ENCODE results near the gene PRKCH.

PRKCH gene

DNA sequence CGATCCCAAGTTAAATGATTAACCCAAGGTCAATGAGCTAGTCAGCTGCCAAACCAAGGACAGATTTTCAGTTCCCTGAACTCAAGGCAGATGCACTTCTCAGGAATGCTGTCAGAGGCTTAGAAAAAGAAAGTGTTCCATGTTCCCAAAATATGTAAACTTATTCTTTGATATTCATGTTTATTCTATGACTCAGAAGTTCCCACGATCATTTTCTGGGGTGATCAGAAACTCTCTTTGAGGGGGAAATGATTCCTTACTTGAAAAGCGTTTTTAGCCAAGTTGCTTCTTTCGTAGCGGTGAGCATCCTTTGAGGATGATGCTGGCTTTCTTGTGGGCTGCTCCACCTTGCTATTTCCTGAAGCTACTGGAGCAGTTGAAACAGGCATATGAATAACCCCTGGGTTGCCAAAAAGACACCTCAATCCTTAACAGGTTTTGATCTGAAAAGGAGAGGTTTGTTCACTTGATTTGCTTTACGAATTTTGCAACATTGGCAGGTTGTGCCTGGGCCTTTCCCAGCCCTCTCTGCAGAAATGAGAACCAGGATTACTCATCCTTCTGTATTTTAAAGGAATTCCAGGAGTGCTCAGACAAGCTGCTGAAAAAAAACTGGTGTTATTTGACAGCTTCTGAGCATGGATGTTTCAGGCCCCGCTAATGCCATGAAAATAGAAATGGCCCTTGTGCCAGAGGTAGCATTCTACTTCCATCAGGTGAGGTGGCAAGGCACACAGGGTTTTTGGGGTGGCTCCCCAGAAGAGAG lies 252.6 kb downstream of the PRKCH start:
- DNase-seq: no peak

DNA sequence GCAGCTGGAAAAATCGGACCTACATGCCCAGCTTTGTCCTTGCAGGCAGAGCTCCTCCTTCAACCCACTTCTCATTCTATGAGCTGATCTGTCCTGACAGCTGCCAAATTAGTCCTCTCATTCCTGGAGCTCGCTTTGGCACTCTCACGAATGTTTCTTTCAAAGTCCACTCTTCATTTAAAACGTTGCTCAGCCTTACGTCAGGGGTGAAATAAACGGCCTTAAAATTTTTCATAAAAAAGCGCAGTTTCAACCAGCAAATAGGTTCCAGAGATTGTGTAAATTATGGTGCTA lies 253.1 kb downstream of the PRKCH start:
- no peak for DNase-seq

DNA sequence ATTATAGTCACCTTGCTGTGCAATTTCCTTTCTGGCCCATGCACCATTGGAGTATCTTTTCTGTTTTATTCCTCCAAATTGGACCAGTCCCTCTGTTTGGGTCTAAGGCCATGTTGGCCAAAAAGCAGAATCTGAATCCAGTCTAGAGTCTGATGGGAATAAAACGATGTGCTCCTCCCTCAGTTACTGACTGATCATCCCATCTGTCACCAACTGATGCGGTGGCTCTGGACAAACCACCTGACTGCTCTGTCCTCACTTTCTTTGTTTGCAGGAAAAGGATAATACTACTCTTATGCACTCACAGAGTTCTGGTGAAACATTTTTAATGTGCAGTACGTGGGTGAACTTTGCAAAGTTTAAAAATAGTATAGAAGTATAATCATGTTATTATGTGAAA lies 253.7 kb downstream of the PRKCH start:
- DNase-seq: no peak

DNA sequence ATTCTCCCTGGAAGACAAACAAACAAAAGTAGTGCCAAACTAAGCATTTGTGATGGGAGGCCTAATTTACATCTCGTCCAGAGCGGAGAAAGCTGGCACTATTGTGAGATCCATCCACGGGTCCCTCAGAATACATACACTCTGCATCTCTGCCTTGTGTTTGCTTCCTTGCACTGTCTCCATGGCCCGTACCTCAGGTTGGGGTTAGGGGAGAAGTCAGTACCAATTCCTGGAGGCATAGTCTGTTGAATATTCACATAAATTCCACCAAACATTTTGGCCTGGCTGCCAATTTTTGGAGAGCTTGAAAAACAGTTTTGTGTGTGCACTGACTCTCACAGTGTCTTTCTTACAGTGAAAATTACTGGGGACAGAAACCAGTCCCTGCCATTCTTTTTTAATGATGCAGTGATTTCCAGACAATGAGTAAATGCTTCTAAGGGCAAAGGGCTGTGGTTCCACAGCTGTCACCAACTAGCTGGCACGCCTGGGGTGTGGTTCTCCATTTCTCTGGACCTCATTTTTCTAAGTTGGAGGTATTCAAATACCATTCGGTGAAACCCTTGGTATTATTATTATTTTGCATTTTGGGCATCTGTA lies 254.3 kb downstream of the PRKCH start:
- no peak for DNase-seq

DNA sequence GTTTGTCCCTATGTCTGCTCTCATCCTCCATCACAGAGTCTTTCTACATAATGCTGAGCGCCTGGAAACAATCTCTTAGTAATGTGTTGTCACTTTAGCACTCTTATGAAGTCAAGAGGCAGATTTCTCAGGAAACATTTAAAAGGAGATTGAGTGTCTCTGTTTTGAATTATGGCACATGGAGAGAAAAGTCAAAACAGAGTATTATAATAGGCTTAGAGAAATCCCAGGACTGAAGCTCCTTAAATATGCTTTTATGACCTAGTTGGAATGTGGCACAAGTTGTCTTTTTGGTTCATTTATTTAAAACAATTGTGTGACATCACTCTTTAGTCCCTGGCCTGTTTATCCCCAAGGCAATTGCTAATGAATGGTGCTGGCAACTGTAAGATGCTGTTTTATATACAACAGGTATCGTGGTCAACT lies 256.1 kb downstream of the PRKCH start:
- DNase-seq: no peak

DNA sequence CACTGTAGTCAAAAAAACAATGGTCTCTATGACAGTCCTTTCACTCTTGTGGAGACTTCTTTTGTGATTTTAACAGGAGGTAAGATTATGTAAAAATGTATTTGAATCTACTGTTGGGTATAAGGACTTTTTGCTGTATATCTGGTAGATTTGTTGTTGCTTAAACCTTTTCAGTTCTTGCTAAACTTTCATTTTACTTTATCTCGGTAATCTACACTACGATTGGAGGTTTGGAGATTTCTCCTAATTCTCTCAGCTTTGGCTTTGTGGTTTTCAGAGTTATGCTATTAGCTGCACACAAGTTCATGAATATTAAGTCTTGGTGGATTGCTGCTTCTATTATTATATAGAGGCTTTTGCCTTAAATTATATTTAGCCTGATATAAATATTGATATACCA lies 257.4 kb downstream of the PRKCH start:
- DNase-seq: no peak

DNA sequence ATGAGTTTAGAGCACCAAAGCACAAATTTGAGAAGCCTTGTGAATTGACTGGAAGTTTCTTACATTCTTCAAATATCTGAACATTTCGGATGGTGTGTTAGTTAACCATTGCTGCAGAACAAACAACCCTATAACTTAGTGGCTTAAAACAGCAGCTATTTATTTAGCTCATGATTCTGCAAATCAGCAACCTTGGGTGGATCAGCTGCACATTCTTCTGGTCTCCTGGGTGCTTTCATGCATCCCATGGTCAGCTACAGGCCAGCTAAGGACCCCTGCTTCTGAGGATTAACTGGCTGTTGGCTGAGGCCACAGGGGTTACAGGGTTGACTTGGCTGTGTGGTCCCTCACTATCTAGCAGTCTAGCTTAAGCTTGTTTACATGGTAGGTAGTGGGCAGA lies 260.0 kb downstream of the PRKCH start:
- DNase-seq: no peak

DNA sequence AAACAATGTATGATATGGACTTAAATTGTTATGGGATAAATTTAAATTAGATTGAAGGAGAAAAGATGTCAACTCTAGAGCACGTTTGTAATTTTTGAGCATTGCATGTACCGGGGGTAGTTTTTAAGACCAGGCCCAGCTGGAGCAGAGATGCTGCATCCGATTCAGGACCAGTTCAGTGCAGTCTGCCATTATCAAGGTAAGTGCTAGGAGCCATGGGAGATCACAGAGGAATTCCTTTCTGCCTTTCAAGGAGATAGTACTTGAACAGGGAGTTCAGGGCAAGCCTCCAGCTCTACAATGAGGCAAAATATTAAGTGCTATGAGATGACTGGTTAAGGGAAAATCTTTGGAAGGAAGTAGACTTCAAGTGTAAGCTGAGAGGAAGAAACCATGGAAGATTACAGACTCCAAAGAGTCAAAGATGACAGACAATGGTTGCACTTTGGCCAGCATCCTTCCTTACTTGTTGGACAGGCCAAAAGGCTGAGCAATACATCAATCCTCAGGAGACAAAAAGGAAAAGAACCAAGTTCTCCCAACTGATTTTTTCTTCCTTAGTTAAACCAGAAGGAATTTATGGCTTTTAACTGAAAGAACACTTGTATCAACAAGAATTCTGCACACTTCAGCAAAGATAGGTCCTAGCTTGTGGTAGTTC lies 260.7 kb downstream of the PRKCH start:
- no peak for DNase-seq

DNA sequence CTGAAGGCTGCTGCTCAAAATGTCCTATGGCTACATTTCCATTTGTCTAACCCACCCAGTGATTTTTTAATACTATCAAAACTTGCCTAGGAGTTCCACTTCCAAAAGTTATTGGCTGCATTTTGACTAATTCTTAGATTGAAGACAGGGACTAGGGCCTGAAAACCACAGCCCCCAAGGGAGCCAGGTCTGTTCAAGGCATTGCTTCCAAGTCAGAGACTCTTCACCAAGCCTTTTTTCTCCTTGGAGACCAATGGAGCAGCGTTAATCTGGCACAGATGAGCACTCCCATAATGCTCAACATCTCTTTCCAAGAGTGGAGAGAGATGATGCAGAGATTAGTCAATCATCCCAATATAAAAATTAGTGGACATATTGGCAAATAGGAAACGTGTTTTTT lies 261.4 kb downstream of the PRKCH start:
- no peak for DNase-seq

DNA sequence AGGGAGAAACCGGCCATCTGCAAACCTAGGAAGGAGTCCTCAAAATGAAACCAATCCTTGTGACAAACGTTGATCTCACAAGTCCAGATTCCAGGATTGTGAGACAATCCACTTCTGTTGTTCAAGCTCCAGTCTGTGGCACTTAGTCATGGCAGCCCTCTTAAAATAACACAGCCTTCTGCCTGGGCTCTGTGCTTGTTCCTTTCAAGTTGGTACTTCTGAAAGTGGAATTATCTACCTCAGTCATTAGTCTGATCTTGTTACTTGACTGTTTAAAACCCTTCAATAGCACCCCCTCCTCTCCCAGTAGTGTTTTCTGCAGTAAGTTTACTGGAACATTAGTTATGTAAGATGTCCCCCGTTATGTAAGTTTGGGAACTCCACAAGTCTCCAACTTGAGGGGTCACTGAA lies 263.0 kb downstream of the PRKCH start:
- DNase-seq: no peak

DNA sequence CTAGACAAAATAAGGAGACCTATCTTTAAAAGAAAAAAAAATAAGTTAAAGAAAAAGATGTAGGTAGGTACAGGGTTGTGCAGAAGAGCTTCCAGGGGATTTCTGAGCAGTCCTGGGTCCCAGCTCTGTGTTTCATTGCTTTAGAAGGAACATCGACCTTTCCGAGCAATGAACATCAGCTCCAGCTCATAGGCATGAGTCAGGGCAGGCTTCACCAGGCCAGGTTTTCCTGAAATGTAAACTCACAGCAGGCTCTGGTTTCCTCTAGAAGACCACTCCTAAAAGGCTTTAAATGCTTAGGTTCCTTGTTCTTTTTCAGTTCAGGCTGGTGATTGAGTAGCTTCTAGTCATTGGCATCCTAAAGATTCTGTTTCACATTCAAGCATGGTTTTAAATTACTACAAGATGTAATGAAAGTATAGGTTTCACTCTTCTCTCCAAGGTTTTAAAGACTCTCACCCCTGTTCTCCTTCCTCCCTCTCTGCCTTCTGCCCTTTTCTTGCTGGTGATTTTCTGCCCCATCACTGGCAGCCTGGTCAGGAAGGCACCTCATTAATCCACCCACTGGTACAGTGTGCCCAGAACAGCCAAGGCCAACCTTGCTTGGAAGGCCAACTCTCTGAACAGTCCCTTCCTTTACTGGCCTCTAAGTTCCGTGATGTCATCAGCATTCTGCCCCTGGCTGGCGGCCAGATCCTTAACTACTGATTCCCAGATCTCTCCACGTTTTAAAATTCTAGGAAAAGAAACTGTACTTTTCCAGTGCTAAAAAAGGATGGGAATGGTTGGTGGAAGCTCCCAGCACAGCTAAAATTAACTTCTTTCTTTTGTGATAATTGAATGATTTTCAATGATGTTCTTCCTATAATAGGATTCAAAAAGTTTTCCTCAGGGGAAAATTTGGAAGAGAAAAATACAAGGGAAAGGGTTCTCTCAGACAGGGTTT lies 264.5 kb downstream of the PRKCH start:
- DNase-seq: no peak

DNA sequence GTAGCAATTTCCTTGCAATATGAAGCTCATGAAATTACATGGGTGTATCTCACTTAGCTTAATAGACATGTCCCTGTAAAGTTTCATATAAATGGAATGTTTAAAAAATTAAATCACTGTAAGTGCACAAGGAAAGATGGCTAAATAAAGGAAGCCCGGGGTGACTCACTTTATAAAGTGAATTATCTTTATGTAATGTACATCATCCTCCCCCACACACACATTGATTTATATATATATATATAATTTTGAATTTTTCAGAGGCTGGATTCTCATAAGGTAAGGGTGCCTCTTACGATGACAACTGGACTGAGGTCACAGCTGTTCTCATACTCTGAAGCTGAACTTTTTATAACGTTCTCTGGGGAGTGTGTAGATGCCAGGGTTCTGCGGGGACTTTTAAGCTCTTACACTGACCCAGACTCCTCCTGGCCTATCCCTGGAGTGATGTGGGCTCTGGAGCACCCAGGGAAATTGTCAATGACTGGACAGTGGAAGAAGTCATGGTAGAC lies 265.2 kb downstream of the PRKCH start:
- no peak for DNase-seq

DNA sequence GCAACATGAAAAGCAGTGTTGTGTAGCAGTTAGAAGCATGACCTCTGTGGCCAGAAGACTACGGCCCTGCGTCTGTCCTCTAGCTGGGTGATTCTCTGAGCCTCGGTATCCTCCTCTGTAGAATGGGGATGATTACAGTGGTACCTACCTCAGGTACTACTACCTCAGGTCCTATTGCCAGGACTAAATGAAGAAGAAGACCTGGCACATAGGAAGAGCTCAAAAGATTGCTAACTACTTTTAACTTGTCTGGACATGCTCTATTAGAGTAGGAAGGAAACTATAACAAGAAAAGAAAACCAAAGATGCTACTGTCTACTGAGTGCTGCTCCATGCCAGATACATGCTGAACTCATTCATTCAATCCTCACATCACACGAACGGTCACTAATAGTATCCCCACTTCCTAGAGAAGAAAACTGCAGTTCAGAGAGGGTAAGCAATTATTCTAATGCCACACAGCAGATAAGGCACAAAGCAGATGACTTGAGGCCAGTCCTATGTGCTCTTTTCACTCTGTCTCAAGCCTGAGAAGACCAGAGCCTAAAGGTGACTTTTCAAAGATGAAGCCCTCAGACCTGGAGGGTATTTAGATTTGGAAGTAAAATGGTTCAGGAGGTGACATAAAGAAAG lies 265.8 kb downstream of the PRKCH start:
- DNase-seq: no peak

DNA sequence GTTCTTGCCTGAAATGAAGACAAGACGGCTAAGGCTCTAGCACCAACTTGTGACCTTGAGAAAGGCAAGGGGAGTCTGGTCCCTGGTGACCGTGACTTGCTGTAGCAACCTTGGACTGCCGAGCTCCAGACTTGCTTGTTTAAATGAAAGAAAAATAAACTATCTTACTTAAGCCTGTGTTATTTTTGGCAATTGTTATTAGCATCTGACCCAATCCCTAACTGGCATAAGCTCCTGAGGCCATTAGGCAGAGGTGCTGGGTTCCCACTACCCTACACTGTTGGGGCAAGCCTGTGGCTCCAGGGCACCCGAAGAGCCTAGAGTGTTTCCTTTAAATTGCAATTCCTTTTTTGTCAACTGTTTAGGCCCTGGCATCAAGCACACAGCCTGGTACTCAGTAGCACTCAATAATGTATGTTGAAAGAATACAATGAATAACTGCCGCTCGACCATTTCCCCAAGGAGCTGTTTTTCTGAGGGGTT lies 267.1 kb downstream of the PRKCH start:
- no peak for DNase-seq

DNA sequence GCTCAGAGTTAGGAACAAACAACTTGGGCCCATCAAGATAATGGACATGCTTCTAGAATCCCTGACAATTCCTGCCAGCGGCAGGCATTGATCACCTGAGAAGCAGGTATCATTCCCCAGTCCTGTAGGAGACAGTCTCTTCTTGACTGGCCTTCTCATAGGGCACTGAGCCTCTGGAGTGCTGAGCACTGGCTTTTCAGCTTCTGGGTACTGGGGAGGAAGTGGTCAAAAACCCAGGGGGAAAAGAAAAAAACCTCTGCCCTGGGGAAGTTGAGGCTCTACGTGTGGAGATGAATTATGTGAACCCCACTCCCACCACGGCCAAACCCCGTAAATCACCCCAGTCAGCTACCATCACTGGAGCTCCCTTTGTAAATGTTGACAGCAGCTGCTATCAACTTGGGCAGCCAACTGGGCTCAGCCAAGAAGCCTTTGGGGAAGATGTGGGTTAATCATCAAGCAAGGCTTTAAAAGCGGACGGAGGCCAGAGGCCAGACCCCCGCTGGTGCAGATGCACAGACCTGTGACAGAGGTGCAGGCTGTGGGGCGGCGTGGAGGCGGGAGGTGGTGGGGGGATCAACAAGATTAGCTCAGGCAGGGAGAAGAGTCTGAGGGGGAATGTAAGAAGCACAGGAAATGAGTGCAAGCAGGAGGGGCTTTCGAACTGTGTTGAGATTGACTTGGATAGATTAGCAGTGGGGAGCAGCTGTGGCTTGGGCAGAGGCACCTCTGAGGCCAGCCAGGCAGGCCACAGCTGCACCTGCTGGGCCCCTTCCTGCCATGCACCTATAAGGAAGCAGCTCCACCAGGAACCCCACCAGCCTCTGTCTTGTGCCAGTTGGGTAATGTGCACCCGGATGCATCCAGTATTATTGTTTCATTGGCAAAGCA lies 268.6 kb downstream of the PRKCH start:
- DNase-seq: no peak

DNA sequence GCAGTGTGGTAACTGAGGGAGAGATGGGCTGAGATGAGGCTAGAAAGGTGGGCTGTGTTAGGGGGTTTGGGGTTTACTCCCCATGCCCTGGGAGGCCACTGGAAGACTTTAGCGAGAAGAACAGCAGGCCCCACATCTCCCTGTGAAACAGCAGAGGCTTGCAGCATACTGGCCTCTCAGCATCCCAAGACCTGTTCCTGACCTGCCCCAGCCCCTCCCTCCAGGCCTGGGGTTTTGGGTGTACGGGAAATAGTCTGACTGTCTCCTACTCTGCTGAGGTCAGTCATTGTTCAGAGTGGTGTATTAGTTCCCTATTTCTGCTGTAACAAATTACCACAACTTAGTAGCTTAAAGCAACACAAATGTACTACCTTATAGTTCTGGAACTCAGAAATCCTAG lies 270.5 kb downstream of the PRKCH start:
- no peak for DNase-seq

DNA sequence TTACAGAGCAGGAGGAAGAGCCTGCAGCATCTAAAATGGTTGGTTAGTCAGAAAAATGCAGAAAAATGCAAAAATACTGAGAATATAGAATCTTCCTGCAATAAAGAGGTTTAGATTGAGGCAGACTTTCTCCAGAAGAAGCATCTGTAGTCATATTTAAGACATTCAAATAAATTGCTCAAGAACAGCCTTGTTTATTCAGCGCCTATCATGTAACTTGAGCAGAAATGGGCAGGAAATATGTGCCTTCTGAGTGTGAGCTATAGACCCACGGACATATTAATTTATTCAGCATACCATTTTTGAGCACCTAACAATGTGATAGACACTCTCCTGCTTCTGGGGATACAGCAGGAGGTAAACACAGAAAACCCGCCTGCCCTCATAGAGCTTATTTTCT lies 272.0 kb downstream of the PRKCH start:
- no peak for DNase-seq

DNA sequence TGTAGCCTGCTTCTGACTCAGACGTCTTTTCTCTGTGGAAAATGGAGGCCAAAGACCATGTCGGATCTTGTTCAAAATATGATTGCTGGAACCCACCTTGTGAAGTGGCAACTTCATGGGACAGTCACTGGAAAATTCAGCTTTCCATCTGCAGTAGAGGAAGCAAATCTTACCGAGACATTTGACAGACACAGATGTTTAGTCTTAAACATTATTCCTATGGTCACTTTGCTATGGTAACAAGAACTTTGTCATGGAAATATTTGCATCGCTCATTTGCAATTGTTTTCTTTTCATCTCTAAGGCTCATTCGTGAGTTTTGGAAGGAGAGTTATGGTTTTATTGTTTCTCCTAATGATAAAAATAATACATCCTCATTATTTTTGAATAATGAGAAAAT lies 275.6 kb downstream of the PRKCH start:
- DNase-seq: no peak

DNA sequence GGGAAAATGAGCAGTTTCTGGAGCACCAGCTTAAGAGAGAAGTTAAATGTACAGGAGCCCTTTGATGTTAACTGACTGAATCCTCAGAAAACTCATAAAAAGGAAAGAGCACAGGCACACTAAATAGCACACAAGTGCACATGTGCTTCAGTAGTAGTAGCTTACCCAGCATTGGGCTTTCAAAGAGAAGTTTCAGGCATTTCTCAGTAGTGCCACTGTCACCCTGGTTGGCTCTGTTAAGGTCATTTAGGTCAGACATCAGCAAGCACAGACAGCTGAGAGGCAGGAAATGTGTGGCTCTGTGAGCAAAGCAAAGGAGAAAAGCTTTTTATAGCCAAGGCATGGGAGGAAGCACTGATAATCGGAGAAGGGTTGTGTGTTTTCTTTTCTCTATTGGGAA lies 277.6 kb downstream of the PRKCH start:
- DNase-seq: peak; percentile 42

DNA sequence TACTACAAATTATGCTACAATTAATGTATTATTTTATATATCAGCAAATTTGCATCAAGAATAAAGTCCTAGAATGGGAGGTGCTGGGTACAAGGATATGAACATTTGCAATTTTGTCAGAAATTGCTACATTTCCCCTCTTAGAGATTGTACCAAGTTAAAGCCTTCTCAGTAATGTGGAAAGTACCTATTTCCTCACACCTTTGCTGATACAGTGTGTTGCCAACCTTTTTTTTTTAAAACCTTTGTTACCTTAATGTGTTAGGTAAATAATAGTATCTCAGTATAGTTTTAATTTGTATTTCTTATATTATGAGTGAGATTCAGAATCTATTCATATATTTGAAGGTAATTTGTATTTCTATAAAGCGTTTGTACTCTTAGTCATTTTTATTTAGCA lies 278.6 kb downstream of the PRKCH start:
- DNase-seq: no peak
